Measurements from ENCODE around the gene SCUBE2.
"Not testable (repeated sequence)": the region's sequence is repeated elsewhere in the genome, so short reads cannot be mapped to it uniquely, and the experiment has no call there.

DNA sequence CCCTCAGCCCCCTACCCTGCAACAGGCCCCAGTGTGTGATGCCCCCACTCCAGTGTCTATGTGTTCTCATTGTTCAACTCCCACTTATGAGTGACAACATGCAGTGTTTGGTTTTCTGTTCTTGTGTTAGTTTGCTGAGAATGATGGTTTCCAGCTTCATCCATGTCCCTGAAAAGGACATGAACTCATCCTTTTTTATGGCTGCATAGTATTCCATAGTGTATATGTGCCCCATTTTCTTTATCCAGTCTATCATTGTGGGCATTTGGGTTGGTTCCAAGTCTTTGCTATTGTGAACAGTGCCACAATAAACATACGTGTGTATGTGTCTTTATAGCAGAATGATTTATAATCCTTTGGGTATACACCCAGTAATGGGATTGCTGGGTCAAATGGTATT lies 81.9 kb downstream of the SCUBE2 start:
- TF ChIP-seq, protein P1, sequence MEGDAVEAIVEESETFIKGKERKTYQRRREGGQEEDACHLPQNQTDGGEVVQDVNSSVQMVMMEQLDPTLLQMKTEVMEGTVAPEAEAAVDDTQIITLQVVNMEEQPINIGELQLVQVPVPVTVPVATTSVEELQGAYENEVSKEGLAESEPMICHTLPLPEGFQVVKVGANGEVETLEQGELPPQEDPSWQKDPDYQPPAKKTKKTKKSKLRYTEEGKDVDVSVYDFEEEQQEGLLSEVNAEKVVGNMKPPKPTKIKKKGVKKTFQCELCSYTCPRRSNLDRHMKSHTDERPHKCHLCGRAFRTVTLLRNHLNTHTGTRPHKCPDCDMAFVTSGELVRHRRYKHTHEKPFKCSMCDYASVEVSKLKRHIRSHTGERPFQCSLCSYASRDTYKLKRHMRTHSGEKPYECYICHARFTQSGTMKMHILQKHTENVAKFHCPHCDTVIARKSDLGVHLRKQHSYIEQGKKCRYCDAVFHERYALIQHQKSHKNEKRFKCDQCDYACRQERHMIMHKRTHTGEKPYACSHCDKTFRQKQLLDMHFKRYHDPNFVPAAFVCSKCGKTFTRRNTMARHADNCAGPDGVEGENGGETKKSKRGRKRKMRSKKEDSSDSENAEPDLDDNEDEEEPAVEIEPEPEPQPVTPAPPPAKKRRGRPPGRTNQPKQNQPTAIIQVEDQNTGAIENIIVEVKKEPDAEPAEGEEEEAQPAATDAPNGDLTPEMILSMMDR (conservative IDR thresholded peaks at IDR 0.05 in 1 of 2, IDR thresholded peaks at IDR 0.05 in 1 of 2; ENCODE audit: low read depth in 1 of 2, low read length in 2 of 2): not testable (repeated sequence)
- TF ChIP-seq EZH2 (IDR thresholded peaks at IDR 0.05; ENCODE audit: low read length, missing control alignments): not testable (repeated sequence)
